H1 (cell line): ENCODE data around the gene MACIR. TPM values are rescaled to one million over a fixed set of nuclear protein-coding genes. Genes with fewer than 3 reads are reported as not detected.

ENCODE experiments used
- CTCF ChIA-PET: fragments of 300-600 bp; sonication (Branson Sonifier 250); formaldehyde crosslinking; loops from one replicate; lab custom pipeline; 2021; ENCODE audit not compliant: partially characterized antibody; lab: Charles Lee
- POLR2A ChIA-PET: fragments of 300-600 bp; sonication (Branson Sonifier 250); formaldehyde crosslinking; loops from one replicate; lab custom pipeline; 2021; ENCODE audit warnings: inconsistent platforms; ENCODE audit not compliant: partially characterized antibody; lab: Charles Lee
- DNase-seq, 2 experiments: peaks; one replicate each; pipeline versions ENCODE4 v3.0.0 to v3.0.0-alpha.2; 2010 to 2022; ENCODE audit warnings: low spot score in 2 of 2, low read depth in 1 of 2, mixed read lengths in 1 of 2
- FAIRE-seq: peaks from 2 replicates; lab custom pipeline; 2011; peaks lifted over from hg19 to GRCh38; lab: Jason Lieb, UNC
- H2AFZ ChIP-seq: 2 replicates; pipeline ENCODE4 v1.8.1; 2012; ENCODE audit warnings: low read length, inconsistent platforms
- H2AK5ac ChIP-seq: 2 replicates; pipeline ENCODE4 v1.6.1; 2013; ENCODE audit warnings: low read depth, low read length
- H2BK120ac ChIP-seq: replicated peaks from 2 replicates; pipeline ENCODE3; 2013; ENCODE audit warnings: low read depth, low read length, inconsistent platforms
- H2BK12ac ChIP-seq: 2 replicates; pipeline ENCODE4 v1.6.1; 2013; ENCODE audit warnings: low read depth, low read length
- H2BK15ac ChIP-seq: 2 replicates; pipeline ENCODE4 v1.6.1; 2013; ENCODE audit warnings: low read length
- H2BK20ac ChIP-seq: 2 replicates; pipeline ENCODE4 v1.6.1; 2013; ENCODE audit warnings: low read length
- H2BK5ac ChIP-seq: 2 replicates; pipeline ENCODE4 v1.6.1; 2013; ENCODE audit warnings: low read depth, low read length
- H3K14ac ChIP-seq: 2 replicates; pipeline ENCODE4 v1.6.1; 2013; ENCODE audit warnings: inconsistent platforms; ENCODE audit not compliant: insufficient read length
- H3K18ac ChIP-seq: 2 replicates; pipeline ENCODE4 v1.6.1; 2013; ENCODE audit warnings: low read length; ENCODE audit errors: extremely low read depth
- H3K23ac ChIP-seq: 2 replicates; pipeline ENCODE4 v1.6.1; 2013; ENCODE audit warnings: inconsistent platforms; ENCODE audit not compliant: insufficient read length
- H3K23me2 ChIP-seq: 2 replicates; pipeline ENCODE4 v1.6.1; 2013; ENCODE audit warnings: low read depth, low read length
- H3K27ac ChIP-seq: 2 replicates; pipeline ENCODE4 v1.6.1; 2011; ENCODE audit warnings: low read depth, low read length, inconsistent platforms
- H3K27me3 ChIP-seq, 4 experiments: replicated peaks in 1 of 4; 1 replicate in 1 of 4; 2 replicates in 3 of 4; pipeline versions ENCODE4 v1.6.1 to v1.8.1; 2011 to 2013; ENCODE audit warnings: low read length in 3 of 4, mild to moderate bottlenecking in 3 of 4, inconsistent platforms in 2 of 4, mixed read lengths in 2 of 4, moderate library complexity in 1 of 4; ENCODE audit not compliant: control insufficient read depth in 3 of 4, insufficient read depth in 3 of 4; ENCODE audit errors: extremely low read depth in 1 of 4
- H3K36me3 ChIP-seq, 4 experiments: 2 replicates each; pipeline versions ENCODE4 v1.6.1 to v1.8.1; 2011 to 2013; ENCODE audit warnings: mild to moderate bottlenecking in 4 of 4, low read length in 3 of 4, moderate library complexity in 2 of 4, control low read depth in 1 of 4, inconsistent platforms in 1 of 4; ENCODE audit not compliant: insufficient read depth in 4 of 4, control insufficient read depth in 2 of 4
- H3K4ac ChIP-seq: replicated peaks from 2 replicates; pipeline ENCODE3; 2013; ENCODE audit warnings: low read length, low read depth, mixed read lengths, inconsistent platforms; ENCODE audit not compliant: insufficient read length
- H3K4me1 ChIP-seq, 4 experiments: replicated peaks in 1 of 4; 1 replicate in 1 of 4; 2 replicates in 3 of 4; pipeline versions ENCODE4 v1.6.1 to v1.8.1; 2011 to 2013; ENCODE audit warnings: low read length in 3 of 4, inconsistent platforms in 2 of 4, mixed read lengths in 1 of 4; ENCODE audit not compliant: insufficient read depth in 4 of 4, control insufficient read depth in 3 of 4
- H3K4me2 ChIP-seq, 2 experiments: 2 replicates each; pipeline versions ENCODE4 v1.6.1 to v1.8.1; 2011 to 2013; ENCODE audit warnings: low read depth in 2 of 2, low read length in 2 of 2, control low read depth in 1 of 2, inconsistent platforms in 1 of 2, mild to moderate bottlenecking in 1 of 2; ENCODE audit not compliant: insufficient read depth in 1 of 2
- H3K4me3 ChIP-seq, 4 experiments: fragments of 200-600, 300-600 bp in 1 of 4; sonication (generic), shearing (Covaris generic), sonication (Bioruptor Twin) in 1 of 4; 2 replicates each; pipeline versions ENCODE4 v1.5.1 to v1.8.1; 2011 to 2016; ENCODE audit warnings: low read length in 4 of 4, low read depth in 3 of 4, control low read depth in 2 of 4, inconsistent platforms in 2 of 4, mild to moderate bottlenecking in 2 of 4, mixed read lengths in 1 of 4, moderate library complexity in 1 of 4; ENCODE audit not compliant: insufficient read depth in 2 of 4; ENCODE audit errors: extremely low read depth in 1 of 4
- H3K56ac ChIP-seq: replicated peaks from 2 replicates; pipeline ENCODE3; 2013; ENCODE audit warnings: low read depth, mild to moderate bottlenecking, mixed read lengths, low read length, inconsistent platforms; ENCODE audit not compliant: insufficient read length
- H3K79me1 ChIP-seq: 2 replicates; pipeline ENCODE4 v1.6.1; 2013; ENCODE audit warnings: low read depth, low read length, control low read depth
- H3K79me2 ChIP-seq, 2 experiments: 2 replicates each; pipeline versions ENCODE4 v1.6.1 to v1.8.1; 2012 to 2013; ENCODE audit warnings: low read length in 2 of 2, mild to moderate bottlenecking in 2 of 2, inconsistent platforms in 1 of 2; ENCODE audit not compliant: insufficient read depth in 2 of 2, control insufficient read depth in 1 of 2
- H3K9ac ChIP-seq, 4 experiments: replicated peaks in 1 of 4; 1 replicate in 1 of 4; 2 replicates in 3 of 4; pipeline versions ENCODE4 v1.6.1 to v1.8.1; 2011 to 2013; ENCODE audit warnings: low read depth in 3 of 4, low read length in 3 of 4, control low read depth in 2 of 4, mild to moderate bottlenecking in 2 of 4, moderate library complexity in 2 of 4, inconsistent platforms in 1 of 4; ENCODE audit errors: extremely low read depth in 1 of 4
- H3K9me3 ChIP-seq, 2 experiments: 2 replicates each; pipeline versions ENCODE4 v1.6.1 to v1.8.1; 2012 to 2013; ENCODE audit warnings: mild to moderate bottlenecking in 2 of 2, moderate library complexity in 2 of 2, control low read depth in 1 of 2, inconsistent platforms in 1 of 2, low read depth in 1 of 2, low read length in 1 of 2, mixed read lengths in 1 of 2; ENCODE audit not compliant: insufficient read depth in 2 of 2
- H4K20me1 ChIP-seq, 2 experiments: replicated peaks in 1 of 2; 2 replicates each; pipeline versions ENCODE3 to v1.8.1; 2011 to 2013; ENCODE audit warnings: inconsistent platforms in 2 of 2, low read length in 2 of 2, mild to moderate bottlenecking in 1 of 2; ENCODE audit not compliant: insufficient read depth in 2 of 2, control insufficient read depth in 1 of 2
- H4K5ac ChIP-seq: 2 replicates; pipeline ENCODE4 v1.6.1; 2013; ENCODE audit warnings: low read length, low read depth, mixed read lengths, inconsistent platforms; ENCODE audit not compliant: insufficient read length
- H4K8ac ChIP-seq: 2 replicates; pipeline ENCODE4 v1.8.0; 2013; ENCODE audit warnings: mild to moderate bottlenecking, moderate library complexity, low read length, inconsistent platforms; ENCODE audit not compliant: insufficient read depth; ENCODE audit errors: extremely low read depth
- H4K91ac ChIP-seq: replicated peaks from 2 replicates; pipeline ENCODE3; 2013; ENCODE audit warnings: low read length, mixed read lengths, inconsistent platforms; ENCODE audit not compliant: insufficient read length
- CHD1 ChIP-seq: IDR thresholded peaks from 2 replicates; pipeline ENCODE4 v1.6.1; 2012; ENCODE audit warnings: low read depth, low read length, improper control_type of control experiment
- KDM1A ChIP-seq: fragments of 200-600, 300-600 bp; sonication (generic); IDR thresholded peaks from 2 replicates; pipeline ENCODE4 v1.7.1; 2016; ENCODE audit warnings: mild to moderate bottlenecking, low read length, borderline replicate concordance
- KDM5A ChIP-seq: fragments of 200-600 bp; IDR thresholded peaks from 2 replicates; pipeline ENCODE4 v1.7.1; 2012; ENCODE audit warnings: mild to moderate bottlenecking, low read length, inconsistent platforms, mixed read lengths
- POU5F1 ChIP-seq: IDR thresholded peaks from 2 replicates; pipeline ENCODE4 v1.6.1; 2011; ENCODE audit warnings: low read depth, mild to moderate bottlenecking, low read length, moderate library complexity
- SIN3A ChIP-seq, 2 experiments: IDR thresholded peaks in 1 of 2; conservative IDR thresholded peaks in 1 of 2; 2 replicates each; pipeline ENCODE4 v1.6.1; 2011 to 2012; ENCODE audit warnings: low read length in 2 of 2, improper control_type of control experiment in 1 of 2, low read depth in 1 of 2, mild to moderate bottlenecking in 1 of 2
- SIRT6 ChIP-seq: IDR thresholded peaks from one replicate; pipeline ENCODE4 v1.7.1; 2012; ENCODE audit warnings: low read length, inconsistent platforms
- WGBS, 2 experiments: shearing (Covaris generic) in 1 of 2; methylation state at CpG; one replicate each; pipeline versions ENCODE4 v1.1.6 to v1.1.7; 2013 to 2015; ENCODE audit warnings: low lambda C conversion rate in 2 of 2, mixed read lengths in 2 of 2, inconsistent platforms in 1 of 2, low coverage in 1 of 2, missing lambda C conversion rate in 1 of 2; ENCODE audit not compliant: insufficient replicate concordance in 2 of 2, insufficient coverage in 1 of 2, insufficient read length in 1 of 2; ENCODE audit errors: extremely low coverage in 1 of 2, missing lambda C conversion rate in 1 of 2; 5-methylcytosine and 5-hydroxymethylcytosine counted together
- polyA plus RNA-seq, 7 experiments: library from polyadenylated mRNA; depleted of rRNA in 3 of 7; stranded (reverse) in 5 of 7; unstranded in 2 of 7; fragments of >200 nt in 5 of 7; fragments of 200-250 nt in 2 of 7; gene quantifications; 1 replicate in 5 of 7; 2 replicates in 1 of 7; 4 replicates in 1 of 7; pipeline versions ENCODE4 v1.2.1 to v1.2.3, GENCODE V29; 2011 to 2013; ENCODE audit warnings: missing spikeins in 2 of 7, mixed read lengths in 2 of 7
- total RNA-seq: library from RNA; stranded (reverse); fragmentation: NEBNext Ultra II Directional; extraction: Animal tissue kit (Norgen Biotek cat#: 25700); gene quantifications from 2 replicates; pipeline ENCODE4 v1.2.1, GENCODE V29; 2021

MACIR gene
- total and polyA plus RNA-seq, 2 of the 8 experiments (the other 6 are each of a cell fraction or from before 2014, with no cell fraction given), result 8.0 to 19.2 TPM

GRCh38 chr5:103286622-103287021, 28.1 kb downstream of the MACIR start:
- CTCF ChIA-PET, result interaction anchor here (0.8 kb wide), 1 partner anchor 180 kb away, joined by 3 read pairs; no protein-coding TSS in a partner anchor
- Histone ChIP-seq H3K9ac (no peak overlapping the region), H3K56ac (no peak overlapping the region)

More at GRCh38 chr5:103286622-103287021, 28.1 kb downstream of the MACIR start:
- Histone ChIP-seq H3K79me2 (no peaks in the 10 kb centered on the region), H3K36me3 (no peaks in the 10 kb centered on the region), H2BK120ac (no peak overlapping the region), H3K23me2 (no peaks in the 10 kb centered on the region), H3K4me2 (no peak overlapping the region), H2BK15ac (no peak overlapping the region), H2BK20ac (no peak overlapping the region), H3K18ac (no peak overlapping the region), H3K79me1 (no peaks in the 10 kb centered on the region), H4K5ac (no peak overlapping the region), H2AK5ac (no peak overlapping the region), H3K27me3 (no peaks in the 10 kb centered on the region), H4K8ac (no peak overlapping the region), H4K20me1 (no peaks in the 10 kb centered on the region), H3K4me3 (no peak overlapping the region), H3K9me3 (no peaks in the 10 kb centered on the region), H3K23ac (no peak overlapping the region), H2AFZ (no peak overlapping the region), H3K4me1 (no peaks in the 10 kb centered on the region), H4K91ac (no peak overlapping the region), H2BK12ac (no peak overlapping the region)
- WGBS, 2 experiments, result 93% methylated on average over 3 of the region's 3 CpGs; no CpG with 5 or more reads in 1 of the 2 experiments
- FAIRE-seq (no peak), DNase-seq (no peak)
- POLR2A ChIA-PET, result no interaction called here
- TF ChIP-seq POU5F1, result no peak
- TF ChIP-seq SIRT6, result no peak
- no peak for TF ChIP-seq KDM5A
- no peak for TF ChIP-seq KDM1A
- no peak for TF ChIP-seq CHD1
- TF ChIP-seq SIN3A (conservative IDR thresholded peaks at IDR 0.05 in 1 of 2, IDR thresholded peaks at IDR 0.05 in 1 of 2; ENCODE audit: low read depth in 1 of 2, low read length in 2 of 2), result no peak
- TF ChIP-seq, all 59 proteins: peak for 0
- H3K4ac ChIP-seq, result no peak overlapping the region
- H3K27ac ChIP-seq, result no peak overlapping the region
- H3K14ac ChIP-seq, result no peak overlapping the region
- no peak overlapping the region for H2BK5ac ChIP-seq
